GM23248 (cell line): ENCODE data around the gene STAT4. TPM values are rescaled to one million over a fixed set of nuclear protein-coding genes. Genes with fewer than 3 reads are reported as not detected.

Experiments used
- DNase-seq: peaks from one replicate; pipeline ENCODE4 v3.0.0-alpha.2; 2015
- H2AFZ ChIP-seq: fragments of 200-600 bp; sonication (generic); 2 replicates; pipeline ENCODE4 v1.6.1; 2016; ENCODE audit warnings: antibody characterized with exemption
- H3F3A ChIP-seq: fragments of 200-600 bp; sonication (generic); 2 replicates; pipeline ENCODE4 v1.6.1; 2016; ENCODE audit warnings: mild to moderate bottlenecking, antibody characterized with exemption, mixed run types; ENCODE audit not compliant: insufficient read depth
- H3K27ac ChIP-seq: fragments of 200-600 bp; sonication (generic); 2 replicates; pipeline ENCODE4 v1.5.1; 2016; ENCODE audit warnings: mild to moderate bottlenecking
- H3K27me3 ChIP-seq: fragments of 200-600 bp; sonication (generic); replicated peaks from 2 replicates; pipeline ENCODE4 v1.6.1; 2016; ENCODE audit warnings: mild to moderate bottlenecking; ENCODE audit not compliant: insufficient read depth
- H3K36me3 ChIP-seq: fragments of 200-600 bp; sonication (generic); 2 replicates; pipeline ENCODE4 v1.6.1; 2016; ENCODE audit warnings: low read depth, mild to moderate bottlenecking
- H3K4me1 ChIP-seq: fragments of 200-600 bp; sonication (generic); 2 replicates; pipeline ENCODE4 v1.6.1; 2016; ENCODE audit warnings: mild to moderate bottlenecking; ENCODE audit not compliant: insufficient read depth
- H3K4me2 ChIP-seq: fragments of 200-600 bp; sonication (generic); one replicate; pipeline ENCODE4 v1.6.1; 2016; ENCODE audit warnings: mild to moderate bottlenecking; ENCODE audit not compliant: unreplicated experiment
- H3K4me3 ChIP-seq: fragments of 200-600 bp; sonication (generic); 2 replicates; pipeline ENCODE4 v1.5.1; 2016; ENCODE audit warnings: mild to moderate bottlenecking
- H3K79me2 ChIP-seq: fragments of 200-600 bp; sonication (generic); 2 replicates; pipeline ENCODE4 v1.6.1; 2016; ENCODE audit warnings: mild to moderate bottlenecking; ENCODE audit not compliant: insufficient read depth
- H3K9ac ChIP-seq: fragments of 200-600 bp; sonication (generic); 2 replicates; pipeline ENCODE4 v1.6.1; 2016; ENCODE audit warnings: mild to moderate bottlenecking
- H3K9me2 ChIP-seq: fragments of 200-600 bp; sonication (generic); 2 replicates; pipeline ENCODE4 v1.6.1; 2016; ENCODE audit warnings: mixed run types, mild to moderate bottlenecking, moderate library complexity; ENCODE audit not compliant: insufficient read depth
- H3K9me3 ChIP-seq: fragments of 200-600 bp; sonication (generic); one replicate; pipeline ENCODE4 v1.6.1; 2017; ENCODE audit warnings: low read depth
- H4K20me1 ChIP-seq: fragments of 200-600 bp; sonication (generic); 2 replicates; pipeline ENCODE4 v1.6.0; 2016; ENCODE audit not compliant: insufficient read depth
- EZH2 ChIP-seq: fragments of 200-600 bp; sonication (generic); IDR thresholded peaks from 2 replicates; pipeline ENCODE4 v1.6.1; 2018; ENCODE audit warnings: antibody characterized with exemption, mild to moderate bottlenecking; ENCODE audit not compliant: insufficient read depth, poor library complexity, severe bottlenecking
- EZH2phosphoT487 ChIP-seq: fragments of 200-600 bp; sonication (generic); IDR thresholded peaks from 2 replicates; pipeline ENCODE4 v1.6.1; 2018; ENCODE audit warnings: antibody characterized with exemption, moderate library complexity, mild to moderate bottlenecking, low read depth; ENCODE audit not compliant: insufficient read depth
- WGBS, 2 experiments: methylation state at CpG; one replicate each; pipeline ENCODE4 v1.1.6; 2015 to 2017; ENCODE audit warnings: low lambda C conversion rate in 2 of 2, low coverage in 1 of 2; ENCODE audit errors: missing lambda C conversion rate in 2 of 2; 5-methylcytosine and 5-hydroxymethylcytosine counted together
- in situ Hi-C: fragments of 300-500 bp; cut with MboI; formaldehyde crosslinking; loops from 2 replicates; pipeline ENCODE4 v1.15.0; 2020
- polyA plus RNA-seq: library from polyadenylated mRNA; unstranded; fragments of >200 nt; fragmentation: Nextera tagmentation; extraction: Ambion mirVana; gene quantifications from 2 replicates; pipeline ENCODE4 v1.2.1, GENCODE V29; 2016
- total RNA-seq: library from RNA; depleted of rRNA; stranded (reverse); fragments of >200 nt; shearing (Covaris generic); gene quantifications from 2 replicates; pipeline ENCODE4 v1.2.3, GENCODE V29; 2014

Gene STAT4
- total and polyA plus RNA-seq, 2 experiments from 2014 or later: 1.9 to 3.2 TPM

DNA sequence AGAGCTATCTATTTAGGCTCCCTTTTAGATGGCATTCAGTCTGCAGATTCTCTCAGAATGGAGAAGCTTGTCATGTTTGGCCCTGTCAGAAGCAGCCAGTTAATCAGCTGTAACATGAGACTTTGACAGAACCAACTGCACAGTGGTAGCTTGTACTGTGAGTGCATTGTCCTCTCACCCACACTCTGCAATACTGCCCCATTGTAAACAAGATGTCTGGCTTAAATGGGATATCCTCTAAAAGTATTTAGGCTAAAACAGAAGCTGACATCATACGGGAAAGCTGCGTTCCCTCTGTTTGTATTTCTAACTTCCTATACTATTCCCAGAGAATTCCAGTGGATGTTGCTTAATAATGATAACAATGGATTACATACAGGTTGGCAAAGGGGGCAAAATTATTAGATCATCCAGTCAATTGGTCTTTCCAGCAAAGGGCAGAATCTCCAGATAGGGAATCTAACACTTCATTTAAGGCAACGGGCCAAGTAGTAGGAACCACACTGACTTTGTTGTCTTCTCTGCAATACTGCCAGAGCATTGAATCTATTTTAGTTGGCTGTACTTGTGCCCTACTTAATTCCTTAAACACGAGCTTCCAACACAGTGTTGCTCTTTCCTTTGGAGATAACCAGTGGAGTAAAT is 15.4 kb upstream of the STAT4 start:
- TF ChIP-seq EZH2 (no peak), EZH2phosphoT487 (no peak)
- no peaks in the 10 kb centered on the region for H3K9me3 ChIP-seq
- WGBS, 2 experiments: 39 to 44% methylated on average over 4 of the region's 4 CpGs
- no peak overlapping the region for H3K4me2 ChIP-seq
- H2AFZ ChIP-seq: no peak overlapping the region
- H3K79me2 ChIP-seq: no peaks in the 10 kb centered on the region
- no peaks in the 10 kb centered on the region for H3K36me3 ChIP-seq
- no peak overlapping the region for H3K9ac ChIP-seq
- peaks cover 52% of the 10 kb centered on the region for H3F3A ChIP-seq
- in situ Hi-C loops: loop anchor here (10.0 kb wide), 1 partner anchor 339 kb away; no protein-coding TSS in a partner anchor
- no peaks in the 10 kb centered on the region for H3K27me3 ChIP-seq
- H3K27ac ChIP-seq: peak overlapping the region; percentile 18
- H3K4me3 ChIP-seq: no peak overlapping the region
- H3K9me2 ChIP-seq: no peaks in the 10 kb centered on the region
- H4K20me1 ChIP-seq: no peaks in the 10 kb centered on the region
- DNase-seq: peak; percentile 36
- H3K4me1 ChIP-seq: peaks cover 61% of the 10 kb centered on the region

DNA sequence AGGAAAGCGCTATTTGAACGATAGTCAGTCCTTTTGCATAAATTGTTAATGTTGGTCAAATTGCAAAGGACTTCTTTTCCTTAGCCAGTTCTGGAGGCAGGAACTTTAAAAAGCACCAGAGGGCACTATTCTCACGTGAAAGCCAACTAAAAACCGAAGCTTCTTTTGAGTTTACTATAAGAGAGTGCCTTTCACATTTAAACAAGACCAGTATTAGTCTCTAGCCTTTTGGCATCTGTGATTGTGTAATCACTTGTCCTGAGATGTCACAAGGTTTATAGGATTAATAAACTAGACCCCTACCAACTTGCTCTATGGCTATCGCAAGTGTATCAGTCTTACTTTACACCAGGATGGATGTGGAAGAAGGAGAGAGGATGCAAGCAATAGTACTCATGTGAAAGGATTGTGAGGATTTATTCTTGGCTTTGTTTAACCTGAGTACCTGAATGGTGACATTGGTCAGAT is 14.4 kb upstream of the STAT4 start:
- in situ Hi-C loops: loop anchor here (10.0 kb wide), 1 partner anchor 340 kb away; no protein-coding TSS in a partner anchor
- H3K27me3 ChIP-seq: no peaks in the 10 kb centered on the region
- no peaks in the 10 kb centered on the region for H3K9me3 ChIP-seq
- no peaks in the 10 kb centered on the region for H3K9me2 ChIP-seq
- 21% methylated on average over 5 of the region's 5 CpGs for WGBS, 2 experiments
- no peaks in the 10 kb centered on the region for H3K79me2 ChIP-seq
- no peak overlapping the region for H3K4me3 ChIP-seq
- no peaks in the 10 kb centered on the region for H4K20me1 ChIP-seq
- TF ChIP-seq EZH2 (no peak), EZH2phosphoT487 (no peak)
- peak; percentile 77 for DNase-seq
- H3K27ac ChIP-seq: 0 out of 2 replicates have a peak overlapping the region, but pooled peaks have one; percentile 18
- no peaks in the 10 kb centered on the region for H3K36me3 ChIP-seq
- peaks cover 50% of the 10 kb centered on the region for H3K4me1 ChIP-seq
- peak overlapping the region; percentile 29 for H2AFZ ChIP-seq
- peak overlapping the region; percentile 11 for H3K4me2 ChIP-seq
- peaks cover 45% of the 10 kb centered on the region for H3F3A ChIP-seq
- H3K9ac ChIP-seq: no peak overlapping the region

DNA sequence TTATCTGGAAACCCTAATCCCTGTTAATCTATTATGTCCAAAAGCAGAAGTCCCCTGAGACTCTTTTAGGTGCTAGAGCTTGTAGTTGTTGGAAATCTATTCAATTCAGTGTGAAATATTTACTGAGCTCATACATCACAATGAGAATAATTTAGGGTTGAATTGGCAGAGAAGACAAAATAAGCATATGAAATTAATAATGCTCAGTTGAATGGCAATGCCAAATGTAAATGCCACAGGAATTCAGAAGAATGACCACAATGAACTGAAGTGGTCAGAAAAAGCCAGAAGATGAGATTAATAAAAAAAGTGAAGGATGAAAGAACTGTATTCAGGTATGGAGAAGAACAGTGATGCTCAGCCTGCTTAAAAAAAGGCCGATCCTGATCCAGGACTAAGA is 8.0 kb upstream of the STAT4 start:
- WGBS, 2 experiments: 96 to 100% methylated on average over 1 of the region's 1 CpG
- no peaks in the 10 kb centered on the region for H3K9me3 ChIP-seq
- no peak overlapping the region for H3K4me2 ChIP-seq
- no peak overlapping the region for H3K4me3 ChIP-seq
- no peaks in the 10 kb centered on the region for H3K27me3 ChIP-seq
- no peak overlapping the region for H3K27ac ChIP-seq
- no peak for TF ChIP-seq EZH2phosphoT487
- no peak for DNase-seq
- no peaks in the 10 kb centered on the region for H3F3A ChIP-seq
- no peaks in the 10 kb centered on the region for H3K79me2 ChIP-seq
- no peaks in the 10 kb centered on the region for H3K36me3 ChIP-seq
- H4K20me1 ChIP-seq: no peaks in the 10 kb centered on the region
- H3K9ac ChIP-seq: no peak overlapping the region
- H3K9me2 ChIP-seq: no peaks in the 10 kb centered on the region
- H3K4me1 ChIP-seq: peaks cover 6% of the 10 kb centered on the region; the same call in 1 of the 2 replicates
- H2AFZ ChIP-seq: no peak overlapping the region
- in situ Hi-C loops: loop anchor here (10.0 kb wide), 1 partner anchor 104 kb away; no protein-coding TSS in a partner anchor

DNA sequence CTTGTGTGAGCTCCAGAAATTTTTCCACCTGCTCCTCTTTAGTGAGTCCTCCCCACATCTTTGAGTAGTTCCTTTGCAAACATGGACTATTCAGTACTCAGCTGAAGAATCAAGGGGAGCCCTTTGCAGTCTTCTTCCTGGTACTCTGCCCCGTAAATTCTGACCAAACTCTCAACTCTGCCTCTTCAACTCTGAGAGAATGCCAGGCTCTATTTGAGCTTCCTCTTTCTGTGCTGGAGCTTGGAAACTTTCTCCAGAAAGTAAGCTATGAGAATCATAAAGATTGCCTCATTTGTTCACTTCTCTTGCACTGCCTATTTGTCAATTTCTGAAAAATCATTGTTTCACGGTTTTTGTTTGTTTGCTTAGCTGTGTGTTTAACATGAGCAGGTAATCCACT is 7.4 kb upstream of the STAT4 start:
- Histone ChIP-seq H3K9ac (no peak overlapping the region), H3K4me3 (no peak overlapping the region), H3K9me2 (no peaks in the 10 kb centered on the region), H3K27me3 (no peaks in the 10 kb centered on the region), H3K4me2 (no peak overlapping the region), H3K27ac (no peak overlapping the region), H3F3A (peaks cover 4% of the 10 kb centered on the region; the same call in 1 of the 2 replicates), H3K4me1 (peaks cover 8% of the 10 kb centered on the region), H3K9me3 (no peaks in the 10 kb centered on the region), H2AFZ (no peak overlapping the region), H4K20me1 (no peaks in the 10 kb centered on the region), H3K36me3 (no peaks in the 10 kb centered on the region), H3K79me2 (no peaks in the 10 kb centered on the region)
- in situ Hi-C loops: loop anchor here (10.0 kb wide), 1 partner anchor 103 kb away; no protein-coding TSS in a partner anchor
- 92 to 93% methylated on average over 2 of the region's 2 CpGs for WGBS, 2 experiments
- TF ChIP-seq EZH2 (no peak), EZH2phosphoT487 (no peak)
- no peak for DNase-seq
